Stimulated activated naive B cell treated with anti-CD40 and anti-IgM and Interleukin-4, amounts not matched to agents 10 μg/mL and 1 μg/mL and 100 μg/mL, for 72 hours (primary cell): ENCODE measurements around the gene IFITM5.
"Not testable (repeated sequence)": the region's sequence is repeated elsewhere in the genome, so short reads cannot be mapped to it uniquely, and the experiment has no call there.

Experiments
- ATAC-seq, 2 donors: fragments of 150-1000 bp; cut with Tn5 transposase; replicated peaks; 2 replicates each; pipeline ENCODE4 v1.10.0; 2021; ENCODE audit warnings: moderate library complexity in 1 of 2
- DNase-seq: peaks from one replicate; pipeline ENCODE4 v3.0.0; 2021
- H3K27ac Mint-ChIP-seq: one replicate; pipeline ENCODE4 v1.8.0; 2022; ENCODE audit warnings: mild to moderate bottlenecking, mixed read lengths
- H3K27me3 Mint-ChIP-seq, 2 donors: one replicate each; pipeline ENCODE4 v1.8.0; 2022; ENCODE audit warnings: mixed read lengths in 2 of 2
- H3K36me3 Mint-ChIP-seq, 2 donors: one replicate each; pipeline ENCODE4 v1.8.0; 2022; ENCODE audit warnings: mixed read lengths in 2 of 2, mild to moderate bottlenecking in 1 of 2
- H3K4me1 Mint-ChIP-seq, 2 donors: one replicate each; pipeline ENCODE4 v1.8.0; 2022; ENCODE audit warnings: mixed read lengths in 2 of 2, mild to moderate bottlenecking in 1 of 2
- H3K4me3 Mint-ChIP-seq, 2 donors: one replicate each; pipeline ENCODE4 v1.8.0; 2022; ENCODE audit warnings: mild to moderate bottlenecking in 2 of 2, mixed read lengths in 2 of 2, moderate library complexity in 1 of 2
- H3K9me3 Mint-ChIP-seq, 2 donors: one replicate each; pipeline ENCODE4 v1.8.0; 2022; ENCODE audit warnings: mixed read lengths in 2 of 2, mild to moderate bottlenecking in 1 of 2

IFITM5 gene

GRCh38 chr11:319888-320273, 20.6 kb upstream of the IFITM5 start:
- H3K27me3 Mint-ChIP-seq: peaks cover 6 to 16% of the 10 kb centered on the region in 2 donors
- not testable (repeated sequence) for H3K27ac Mint-ChIP-seq, DNase-seq, ATAC-seq, H3K9me3 Mint-ChIP-seq, H3K36me3 Mint-ChIP-seq
- H3K4me1 Mint-ChIP-seq: peaks cover 22 to 29% of the 10 kb centered on the region in 2 donors
- H3K4me3 Mint-ChIP-seq: peak overlapping the region; percentile 48 to 52

DNA sequence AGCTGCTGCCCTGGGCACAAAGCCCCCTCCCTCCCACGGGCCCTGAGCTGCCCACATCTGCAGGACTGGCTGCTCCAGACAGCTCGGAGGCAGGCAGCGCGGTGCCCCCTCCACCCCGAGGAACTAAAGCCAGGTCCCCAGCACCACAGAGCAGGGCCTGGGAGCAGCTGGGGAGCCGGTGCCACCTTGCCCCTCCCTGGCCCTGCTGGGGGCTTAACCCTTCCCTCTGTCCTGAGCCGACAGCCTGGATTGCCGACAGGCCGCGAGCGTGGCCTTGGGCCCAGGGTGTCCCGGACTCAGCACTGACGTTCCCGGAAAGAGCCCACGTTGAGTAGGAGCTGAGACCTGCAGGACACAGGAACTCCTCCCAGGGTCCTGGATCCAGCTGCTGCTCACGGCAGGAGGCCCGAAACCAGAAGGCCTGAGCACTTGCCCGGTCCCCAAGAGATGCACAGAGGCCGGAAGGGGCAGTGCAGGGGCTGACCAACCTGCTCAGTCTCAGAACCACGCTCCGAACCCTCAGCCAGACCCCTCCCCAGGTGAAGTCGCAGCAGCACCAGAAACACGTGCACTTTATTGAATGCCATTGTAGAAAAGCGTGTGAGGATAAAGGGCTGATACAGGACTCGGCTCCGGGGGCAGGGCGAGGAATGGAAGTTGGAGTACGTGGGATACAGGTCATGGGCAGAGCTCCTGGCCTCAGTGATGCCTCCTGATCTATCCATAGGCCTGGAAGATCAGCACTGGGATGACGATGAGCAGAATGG, 20.0 kb upstream of the IFITM5 start:
- peaks cover 21 to 29% of the 10 kb centered on the region in 2 donors for H3K4me1 Mint-ChIP-seq
- DNase-seq, H3K9me3 Mint-ChIP-seq, H3K36me3 Mint-ChIP-seq: not testable (repeated sequence)
- peak overlapping the region; percentile 48 to 52 for H3K4me3 Mint-ChIP-seq
- peak; percentile 39 to 45 for ATAC-seq
- peaks cover 6 to 16% of the 10 kb centered on the region in 2 donors for H3K27me3 Mint-ChIP-seq
- H3K27ac Mint-ChIP-seq: peak overlapping the region; percentile 14

GRCh38 chr11:318405-319120, 19.2 kb upstream of the IFITM5 start:
- H3K9me3 Mint-ChIP-seq, H3K36me3 Mint-ChIP-seq, DNase-seq, H3K27ac Mint-ChIP-seq: not testable (repeated sequence)
- peaks cover 28 to 36% of the 10 kb centered on the region in 2 donors for H3K4me1 Mint-ChIP-seq
- peaks cover 6 to 16% of the 10 kb centered on the region in 2 donors for H3K27me3 Mint-ChIP-seq
- peak overlapping the region in 1 of 2 donors; percentile 37 for H3K4me3 Mint-ChIP-seq
- ATAC-seq: peak; percentile 61 to 73

- not testable (repeated sequence) for H3K36me3 Mint-ChIP-seq, H3K27ac Mint-ChIP-seq, H3K9me3 Mint-ChIP-seq, DNase-seq
- Mint-ChIP-seq H3K4me3 (peak overlapping the region in 1 of 2 donors; percentile 17), H3K27me3 (peaks cover 6 to 16% of the 10 kb centered on the region in 2 donors), H3K4me1 (peaks cover 34 to 44% of the 10 kb centered on the region in 2 donors)
- peak in 1 of 2 donors; percentile 26 for ATAC-seq
Measured at GRCh38 chr11:317668-318404, 18.5 kb upstream of the IFITM5 start.

DNA sequence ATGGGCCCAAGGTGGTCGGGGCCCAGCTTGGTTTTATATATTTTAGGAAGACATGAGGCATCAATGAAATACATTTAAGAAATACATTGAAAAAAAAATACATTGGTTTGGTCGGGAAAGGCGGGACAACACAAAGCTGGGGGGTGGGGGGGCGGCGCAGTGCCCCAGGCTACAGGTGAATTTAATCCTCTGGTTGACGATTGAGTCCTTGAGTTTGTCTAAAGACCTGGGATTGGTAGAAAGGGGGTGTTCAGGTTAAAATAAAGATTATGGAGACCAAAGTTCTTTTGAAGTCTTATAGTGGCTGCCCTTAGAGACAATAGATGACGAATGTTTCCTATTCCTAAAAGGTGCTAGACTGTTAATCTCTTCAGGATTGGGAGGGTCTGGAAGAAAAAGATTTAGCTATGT, 17.6 kb upstream of the IFITM5 start:
- no peak overlapping the region for H3K4me3 Mint-ChIP-seq
- DNase-seq: no peak
- H3K36me3 Mint-ChIP-seq: no peaks in the 10 kb centered on the region
- ATAC-seq: no peak
- H3K9me3 Mint-ChIP-seq: no peaks in the 10 kb centered on the region
- H3K27me3 Mint-ChIP-seq: peaks cover 6 to 16% of the 10 kb centered on the region in 2 donors
- H3K4me1 Mint-ChIP-seq: peaks cover 39 to 50% of the 10 kb centered on the region in 2 donors
- H3K27ac Mint-ChIP-seq: no peak overlapping the region

GRCh38 chr11:316031-316701, 16.8 kb upstream of the IFITM5 start:
- no peak overlapping the region for H3K4me3 Mint-ChIP-seq
- DNase-seq (no peak), ATAC-seq (no peak)
- H3K4me1 Mint-ChIP-seq: peaks cover 40 to 53% of the 10 kb centered on the region in 2 donors
- peaks cover 6 to 16% of the 10 kb centered on the region in 2 donors for H3K27me3 Mint-ChIP-seq
- no peak overlapping the region for H3K27ac Mint-ChIP-seq
- no peaks in the 10 kb centered on the region for H3K9me3 Mint-ChIP-seq
- no peaks in the 10 kb centered on the region for H3K36me3 Mint-ChIP-seq

- DNase-seq (no peak), ATAC-seq (no peak)
- Mint-ChIP-seq H3K27me3 (peaks cover 4 to 13% of the 10 kb centered on the region in 2 donors), H3K9me3 (no peaks in the 10 kb centered on the region), H3K4me3 (no peak overlapping the region), H3K27ac (no peak overlapping the region), H3K4me1 (peaks cover 39 to 48% of the 10 kb centered on the region in 2 donors), H3K36me3 (no peaks in the 10 kb centered on the region)
Measured at GRCh38 chr11:315516-315994, 16.2 kb upstream of the IFITM5 start.

DNA sequence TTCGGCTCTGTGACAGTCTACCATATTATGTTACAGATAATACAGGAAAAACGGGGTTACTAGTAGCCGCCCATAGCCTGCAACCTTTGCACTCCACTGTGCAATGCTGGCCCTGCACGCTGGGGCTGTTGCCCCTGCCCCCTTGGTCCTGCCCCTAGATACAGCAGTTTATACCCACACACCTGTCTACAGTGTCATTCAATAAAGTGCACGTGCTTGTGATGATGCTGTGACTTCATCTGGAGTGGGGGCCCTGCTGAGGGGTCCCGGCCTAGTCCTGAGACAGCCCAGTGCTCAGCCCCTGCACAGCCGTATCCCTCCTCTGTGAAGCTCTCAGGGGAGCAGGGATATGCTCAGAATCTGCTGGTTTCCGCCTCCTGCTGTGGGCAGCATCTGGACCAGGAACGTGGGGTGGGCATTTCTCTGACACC, 15.7 kb upstream of the IFITM5 start:
- Mint-ChIP-seq H3K36me3 (no peaks in the 10 kb centered on the region), H3K4me3 (peak overlapping the region in 1 of 2 donors; percentile 17), H3K9me3 (no peaks in the 10 kb centered on the region), H3K27me3 (peaks cover 0 to 8% of the 10 kb centered on the region in 2 donors), H3K4me1 (peaks cover 35 to 43% of the 10 kb centered on the region in 2 donors), H3K27ac (no peak overlapping the region)
- no peak for ATAC-seq
- DNase-seq: no peak

GRCh38 chr11:314554-314875, 15.2 kb upstream of the IFITM5 start:
- H3K27ac Mint-ChIP-seq: peak overlapping the region; percentile 97
- H3K36me3 Mint-ChIP-seq, ATAC-seq, H3K27me3 Mint-ChIP-seq, H3K9me3 Mint-ChIP-seq, DNase-seq: not testable (repeated sequence)
- H3K4me3 Mint-ChIP-seq: peak overlapping the region; percentile 78 to 92
- peaks cover 32 to 41% of the 10 kb centered on the region in 2 donors for H3K4me1 Mint-ChIP-seq

DNA sequence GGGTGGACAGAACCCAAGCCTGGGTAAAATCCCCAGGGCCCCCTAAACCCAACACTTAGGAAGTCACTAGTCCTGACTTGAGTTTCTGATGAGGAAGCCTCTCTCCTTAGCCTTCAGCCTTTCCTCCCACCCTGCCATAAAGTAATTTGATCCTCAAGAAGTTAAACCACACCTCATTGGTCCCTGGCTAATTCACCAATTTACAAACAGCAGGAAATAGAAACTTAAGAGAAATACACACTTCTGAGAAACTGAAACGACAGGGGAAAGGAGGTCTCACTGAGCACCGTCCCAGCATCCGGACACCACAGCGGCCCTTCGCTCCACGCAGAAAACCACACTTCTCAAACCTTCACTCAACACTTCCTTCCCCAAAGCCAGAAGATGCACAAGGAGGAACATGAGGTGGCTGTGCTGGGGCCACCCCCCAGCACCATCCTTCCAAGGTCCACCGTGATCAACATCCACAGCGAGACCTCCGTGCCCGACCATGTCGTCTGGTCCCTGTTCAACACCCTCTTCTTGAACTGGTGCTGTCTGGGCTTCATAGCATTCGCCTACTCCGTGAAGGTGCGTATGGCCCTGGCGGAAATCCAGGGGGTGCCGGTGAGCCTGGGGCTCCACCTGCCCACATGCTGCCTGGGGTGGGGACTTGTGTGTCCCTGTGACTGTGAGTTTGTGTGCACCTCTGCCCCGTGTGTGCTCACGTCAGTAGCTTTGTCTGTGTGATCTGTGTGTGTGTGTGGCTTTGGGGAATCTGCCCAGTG, 14.6 kb upstream of the IFITM5 start, which contains the start of gene IFITM1:
TSS of gene IFITM1 (plus strand) at position 254 of the 767 bp plus-strand sequence. CDS start at position 385, 131 bp downstream.
- Mint-ChIP-seq H3K4me3 (peak within 1 kb of the TSS; percentile 78 to 92), H3K27me3 (no peaks in the 10 kb centered on the region), H3K9me3 (no peaks in the 10 kb centered on the region), H3K27ac (peak within 1 kb of the TSS; percentile 97), H3K36me3 (peaks cover 0 to 2% of the 10 kb centered on the region in 2 donors), H3K4me1 (peaks cover 36 to 45% of the 10 kb centered on the region in 2 donors)
- ATAC-seq (peak; percentile 45 to 48), DNase-seq (no peak)

DNA sequence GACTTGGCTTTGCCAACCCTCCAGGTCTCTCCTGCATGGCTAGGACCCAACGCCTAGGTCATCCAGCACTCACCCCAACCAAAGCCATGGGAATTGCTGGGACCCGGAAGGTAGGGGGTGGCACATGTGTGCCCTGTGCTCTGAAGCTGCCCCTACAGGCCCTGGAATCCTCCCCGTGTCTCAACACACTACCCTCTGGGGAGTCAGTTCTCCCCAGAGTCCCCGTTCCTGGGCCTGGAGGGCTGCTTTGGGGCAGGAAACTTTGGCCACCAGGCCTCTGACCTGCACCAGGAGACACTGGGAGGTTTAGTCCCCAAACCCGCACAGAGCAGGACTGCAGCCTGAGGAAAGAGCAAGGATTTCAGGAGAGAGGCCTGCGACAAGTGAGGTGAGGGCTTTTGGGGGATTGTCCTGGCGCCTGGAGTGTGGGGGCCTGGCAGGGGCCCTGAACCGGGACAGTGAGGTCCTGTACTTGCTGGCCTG, 14.0 kb upstream of the IFITM5 start:
- H3K4me3 Mint-ChIP-seq: peak overlapping the region; percentile 78 to 92
- H3K27me3 Mint-ChIP-seq: no peaks in the 10 kb centered on the region
- peak overlapping the region; percentile 97 for H3K27ac Mint-ChIP-seq
- H3K9me3 Mint-ChIP-seq: no peaks in the 10 kb centered on the region
- no peak for ATAC-seq
- H3K36me3 Mint-ChIP-seq: peaks cover 0 to 2% of the 10 kb centered on the region in 2 donors
- peaks cover 42 to 51% of the 10 kb centered on the region in 2 donors for H3K4me1 Mint-ChIP-seq
- DNase-seq: no peak

- Mint-ChIP-seq H3K27me3 (no peaks in the 10 kb centered on the region), H3K36me3 (peaks cover 0 to 2% of the 10 kb centered on the region in 2 donors), H3K4me3 (peak overlapping the region; percentile 66), H3K9me3 (no peaks in the 10 kb centered on the region), H3K4me1 (peaks cover 45 to 57% of the 10 kb centered on the region in 2 donors), H3K27ac (peak overlapping the region; percentile 20)
- DNase-seq: no peak
- ATAC-seq: no peak
Measured at GRCh38 chr11:312092-312816, 12.9 kb upstream of the IFITM5 start.
